ACC112 (cell line): ENCODE results near the gene DENND6B.

ENCODE experiments used
- H2AFZ ChIP-seq: fragments of 200-600 bp; sonication (generic); one replicate; pipeline ENCODE4 v1.6.0; 2017; ENCODE audit warnings: antibody characterized with exemption, low read length; ENCODE audit not compliant: unreplicated experiment
- H3K27ac ChIP-seq: fragments of 200-600 bp; sonication (generic); 2 replicates; pipeline ENCODE4 v1.5.1; 2014; ENCODE audit warnings: low read depth, mild to moderate bottlenecking, antibody characterized with exemption, low read length, moderate library complexity
- H3K27me3 ChIP-seq: fragments of 200-600 bp; sonication (generic); 2 replicates; pipeline ENCODE4 v1.6.1; 2014; ENCODE audit warnings: mild to moderate bottlenecking, antibody characterized with exemption, low read length, moderate library complexity, mixed read lengths; ENCODE audit not compliant: insufficient read depth
- H3K36me3 ChIP-seq: fragments of 200-600 bp; sonication (generic); 2 replicates; pipeline ENCODE4 v1.6.1; 2016; ENCODE audit warnings: mild to moderate bottlenecking, antibody characterized with exemption, low read length, moderate library complexity, mixed read lengths; ENCODE audit not compliant: insufficient read depth
- H3K4me1 ChIP-seq: fragments of 200-600 bp; sonication (generic); one replicate; pipeline ENCODE4 v1.6.1; 2016; ENCODE audit warnings: low read length, mixed read lengths; ENCODE audit not compliant: insufficient read depth, unreplicated experiment, control insufficient read depth
- H3K4me3 ChIP-seq: fragments of 200-600 bp; sonication (generic); 2 replicates; pipeline ENCODE4 v1.5.1; 2014; ENCODE audit warnings: mild to moderate bottlenecking, low read depth, low read length
- H3K79me2 ChIP-seq: fragments of 200-600 bp; sonication (generic); one replicate; pipeline ENCODE4 v1.6.0; 2016; ENCODE audit warnings: low read length; ENCODE audit not compliant: control insufficient read depth, unreplicated experiment, insufficient read depth

The DENND6B gene

DNA sequence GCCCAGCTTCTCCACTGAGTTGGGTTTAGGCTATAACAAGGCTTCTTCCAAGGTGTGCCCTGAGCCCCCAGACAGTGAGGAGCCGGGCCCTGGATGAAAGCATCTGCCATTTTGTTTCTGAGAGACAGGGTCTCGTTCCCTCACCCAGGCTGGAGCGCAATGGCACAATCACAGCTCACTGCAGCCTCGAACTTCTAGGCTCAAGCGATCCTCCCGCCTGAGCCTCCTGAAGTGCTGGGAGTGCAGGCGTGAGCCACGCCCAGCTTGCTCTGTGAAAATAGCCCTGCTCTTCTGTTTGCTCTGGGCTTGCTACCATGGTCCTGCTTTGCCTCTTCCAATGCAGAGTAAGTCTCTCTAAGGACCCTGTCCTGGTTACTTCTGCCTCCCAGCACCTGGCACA lies 6.7 kb downstream of the DENND6B start:
- H3K27ac ChIP-seq: no peak overlapping the region
- H3K4me3 ChIP-seq: no peak overlapping the region
- H3K36me3 ChIP-seq: no peaks in the 10 kb centered on the region
- no peaks in the 10 kb centered on the region for H3K79me2 ChIP-seq
- no peaks in the 10 kb centered on the region for H3K4me1 ChIP-seq
- no peak overlapping the region for H2AFZ ChIP-seq
- no peaks in the 10 kb centered on the region for H3K27me3 ChIP-seq

DNA sequence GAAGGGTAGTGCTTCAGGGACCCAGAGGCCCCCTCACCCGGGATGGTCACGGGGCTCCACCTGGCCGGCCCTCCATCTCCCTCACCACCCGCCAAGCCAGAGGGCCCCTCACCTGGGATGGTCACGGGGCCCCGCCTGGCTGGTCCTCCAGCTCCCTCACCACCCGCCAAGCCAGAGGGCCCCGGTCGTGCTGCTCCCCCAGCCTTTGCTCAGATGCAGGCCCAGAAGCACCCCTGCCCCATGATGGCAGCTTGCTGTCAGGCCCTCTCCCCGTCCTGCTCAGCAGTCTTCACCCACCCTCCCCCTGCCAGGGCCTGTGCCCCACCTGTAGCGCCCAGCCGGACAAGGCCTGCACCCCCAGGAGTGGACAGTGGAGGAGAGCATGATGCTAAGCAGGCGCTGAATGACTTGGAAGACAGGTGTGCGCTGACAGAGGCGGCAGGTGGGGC lies 7.3 kb downstream of the DENND6B start:
- no peaks in the 10 kb centered on the region for H3K27me3 ChIP-seq
- no peaks in the 10 kb centered on the region for H3K4me1 ChIP-seq
- H3K36me3 ChIP-seq: no peaks in the 10 kb centered on the region
- H3K27ac ChIP-seq: no peak overlapping the region
- H3K79me2 ChIP-seq: no peaks in the 10 kb centered on the region
- H2AFZ ChIP-seq: no peak overlapping the region
- H3K4me3 ChIP-seq: no peak overlapping the region

DNA sequence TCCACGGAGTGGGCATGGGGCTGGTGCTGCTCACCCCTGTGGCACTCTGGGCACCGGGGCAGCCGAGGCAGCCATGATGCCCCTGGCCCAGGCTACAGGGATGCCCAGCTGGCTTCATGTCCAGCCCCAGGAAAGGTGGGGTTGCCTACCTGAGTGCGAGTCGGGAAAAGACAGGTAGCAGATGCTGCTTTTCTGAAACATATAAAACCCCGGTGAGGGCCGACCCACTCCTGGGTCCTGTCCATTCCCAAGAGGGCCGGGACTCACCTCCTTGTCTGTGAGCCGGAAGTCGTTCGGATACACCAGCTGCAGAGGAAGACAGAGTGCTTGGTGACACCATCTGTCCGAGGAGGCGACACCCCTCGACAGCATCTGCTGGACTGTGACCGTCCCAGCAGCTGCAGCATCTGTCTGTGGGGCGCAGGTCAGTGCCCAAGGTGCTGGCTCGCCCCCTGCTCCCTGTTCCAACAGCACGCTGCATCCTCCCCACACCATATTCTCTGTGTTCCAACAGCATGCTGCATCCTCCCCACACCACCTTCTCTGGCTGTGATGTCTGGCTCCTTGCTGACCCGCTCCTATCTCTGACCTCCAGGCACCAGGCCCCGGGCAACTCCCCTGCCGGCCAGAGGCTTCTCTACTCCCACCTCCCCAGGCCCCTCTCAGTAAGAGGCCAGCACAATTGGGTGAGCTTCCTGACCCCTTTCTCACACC lies 8.0 kb downstream of the DENND6B start:
- Histone ChIP-seq H2AFZ (no peak overlapping the region), H3K79me2 (no peaks in the 10 kb centered on the region), H3K4me3 (no peak overlapping the region), H3K36me3 (no peaks in the 10 kb centered on the region), H3K4me1 (no peaks in the 10 kb centered on the region), H3K27ac (no peak overlapping the region), H3K27me3 (no peaks in the 10 kb centered on the region)

DNA sequence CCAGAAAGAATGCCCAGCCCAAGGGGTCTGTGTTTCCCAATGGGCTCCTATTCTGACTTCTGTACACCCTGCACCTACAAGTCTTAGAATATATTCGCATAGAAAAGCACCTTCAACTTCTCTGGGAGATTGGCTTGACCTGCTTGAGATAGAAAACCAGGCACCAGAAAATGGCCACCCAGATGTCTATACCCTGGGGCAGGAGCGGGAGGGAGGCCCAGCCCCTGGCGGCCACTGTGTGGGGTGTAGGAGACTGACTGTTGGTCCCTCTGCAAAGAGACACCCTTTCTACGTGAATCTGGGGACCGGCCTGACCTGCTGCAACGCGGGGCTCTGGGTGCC lies 8.5 kb downstream of the DENND6B start:
- no peak overlapping the region for H2AFZ ChIP-seq
- H3K79me2 ChIP-seq: no peaks in the 10 kb centered on the region
- H3K4me1 ChIP-seq: no peaks in the 10 kb centered on the region
- H3K27me3 ChIP-seq: no peaks in the 10 kb centered on the region
- H3K36me3 ChIP-seq: no peaks in the 10 kb centered on the region
- H3K4me3 ChIP-seq: no peak overlapping the region
- no peak overlapping the region for H3K27ac ChIP-seq

DNA sequence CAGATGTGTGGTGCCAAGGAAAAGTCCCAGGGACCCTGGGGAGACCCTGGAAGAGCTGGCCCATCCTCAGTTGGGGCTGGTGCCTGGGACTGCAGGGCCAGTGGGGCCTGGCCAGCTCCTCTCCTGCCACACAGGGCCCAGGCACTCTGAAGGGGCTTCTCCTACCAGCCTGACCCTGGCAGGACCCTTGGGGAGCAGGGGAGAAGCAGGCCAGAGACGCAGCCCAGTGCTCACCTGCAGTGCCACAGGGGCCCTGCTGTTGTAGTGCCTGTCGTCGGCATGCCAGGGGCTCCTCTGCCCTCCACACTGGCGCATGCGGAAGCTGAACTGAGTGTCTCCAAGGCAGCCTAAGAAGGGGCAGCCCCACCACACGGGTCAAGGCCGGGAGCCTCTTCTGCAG lies 9.1 kb downstream of the DENND6B start:
- Histone ChIP-seq H3K4me1 (no peaks in the 10 kb centered on the region), H3K79me2 (no peaks in the 10 kb centered on the region), H3K4me3 (no peak overlapping the region), H2AFZ (no peak overlapping the region), H3K27me3 (no peaks in the 10 kb centered on the region), H3K27ac (no peak overlapping the region), H3K36me3 (no peaks in the 10 kb centered on the region)

DNA sequence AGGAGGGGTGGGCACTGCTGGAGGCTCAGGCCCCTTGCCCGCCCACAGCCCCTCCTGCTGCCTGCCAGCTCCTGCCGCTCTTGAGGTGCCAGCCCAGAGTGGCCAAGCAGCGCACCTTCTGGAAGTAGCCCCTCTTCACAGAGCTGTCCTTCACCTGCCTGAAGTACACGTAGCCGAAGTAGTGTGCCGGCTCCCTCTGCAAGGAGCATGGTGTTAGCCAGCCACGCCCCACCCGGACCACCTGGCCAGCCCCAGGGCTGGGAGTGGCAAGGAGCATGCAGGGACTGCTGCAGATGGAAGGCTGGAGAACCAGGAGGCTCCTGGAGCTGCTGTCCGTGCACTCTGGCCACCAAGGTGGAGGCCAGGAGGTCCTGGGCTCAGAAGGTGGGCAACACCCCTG lies 9.6 kb downstream of the DENND6B start:
- Histone ChIP-seq H3K4me1 (no peaks in the 10 kb centered on the region), H3K79me2 (no peaks in the 10 kb centered on the region), H3K27ac (no peak overlapping the region), H2AFZ (no peak overlapping the region), H3K4me3 (no peak overlapping the region), H3K36me3 (no peaks in the 10 kb centered on the region), H3K27me3 (no peaks in the 10 kb centered on the region)

DNA sequence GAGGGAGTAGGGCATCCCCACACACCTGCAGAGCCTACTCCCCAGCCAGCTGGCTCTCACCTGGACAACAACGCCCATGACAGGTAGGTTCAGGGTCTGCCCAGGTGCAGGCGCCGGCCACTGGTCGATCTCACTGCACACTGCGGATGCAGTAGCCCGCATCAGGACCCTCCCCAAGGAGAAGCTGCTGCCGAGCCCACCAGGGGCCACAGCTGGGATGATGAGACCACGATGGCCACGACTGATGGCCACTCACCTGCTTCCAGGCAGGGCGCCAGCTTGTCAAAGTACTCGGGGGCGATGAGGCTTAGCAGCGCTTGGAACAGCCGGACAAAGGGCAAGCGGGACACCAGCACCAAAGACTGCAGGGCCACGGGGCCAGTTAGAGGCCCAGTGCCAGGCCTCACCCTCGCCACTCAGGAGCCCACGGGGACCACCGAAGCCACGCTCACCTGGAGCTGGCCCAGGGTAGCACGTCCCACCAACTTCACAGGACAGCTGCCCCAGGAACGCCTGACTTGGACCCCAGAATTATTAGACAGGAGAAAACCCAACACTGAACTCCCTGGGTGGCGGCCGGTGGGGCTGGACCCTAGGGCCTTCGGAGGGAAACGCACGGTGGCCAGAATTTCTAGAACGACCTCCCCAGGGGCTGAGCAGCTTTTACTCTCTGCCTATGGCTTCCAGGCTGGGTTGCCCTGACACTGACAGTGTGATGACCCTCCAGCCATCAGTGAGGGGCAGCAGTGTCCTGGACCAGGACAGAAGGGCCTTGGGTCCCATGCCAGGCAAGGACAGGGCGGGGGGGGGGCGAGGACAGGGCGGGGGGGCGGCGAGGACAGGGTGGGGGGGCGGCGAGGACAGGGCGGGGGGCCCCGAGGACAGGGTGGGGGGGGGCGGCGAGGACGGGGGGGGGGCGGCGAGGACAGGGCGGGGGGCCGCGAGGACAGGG lies 10.4 kb downstream of the DENND6B start:
- Histone ChIP-seq H3K27ac (no peak overlapping the region), H3K27me3 (no peaks in the 10 kb centered on the region), H3K79me2 (no peaks in the 10 kb centered on the region), H2AFZ (no peak overlapping the region), H3K4me1 (no peaks in the 10 kb centered on the region), H3K4me3 (no peak overlapping the region), H3K36me3 (no peaks in the 10 kb centered on the region)

DNA sequence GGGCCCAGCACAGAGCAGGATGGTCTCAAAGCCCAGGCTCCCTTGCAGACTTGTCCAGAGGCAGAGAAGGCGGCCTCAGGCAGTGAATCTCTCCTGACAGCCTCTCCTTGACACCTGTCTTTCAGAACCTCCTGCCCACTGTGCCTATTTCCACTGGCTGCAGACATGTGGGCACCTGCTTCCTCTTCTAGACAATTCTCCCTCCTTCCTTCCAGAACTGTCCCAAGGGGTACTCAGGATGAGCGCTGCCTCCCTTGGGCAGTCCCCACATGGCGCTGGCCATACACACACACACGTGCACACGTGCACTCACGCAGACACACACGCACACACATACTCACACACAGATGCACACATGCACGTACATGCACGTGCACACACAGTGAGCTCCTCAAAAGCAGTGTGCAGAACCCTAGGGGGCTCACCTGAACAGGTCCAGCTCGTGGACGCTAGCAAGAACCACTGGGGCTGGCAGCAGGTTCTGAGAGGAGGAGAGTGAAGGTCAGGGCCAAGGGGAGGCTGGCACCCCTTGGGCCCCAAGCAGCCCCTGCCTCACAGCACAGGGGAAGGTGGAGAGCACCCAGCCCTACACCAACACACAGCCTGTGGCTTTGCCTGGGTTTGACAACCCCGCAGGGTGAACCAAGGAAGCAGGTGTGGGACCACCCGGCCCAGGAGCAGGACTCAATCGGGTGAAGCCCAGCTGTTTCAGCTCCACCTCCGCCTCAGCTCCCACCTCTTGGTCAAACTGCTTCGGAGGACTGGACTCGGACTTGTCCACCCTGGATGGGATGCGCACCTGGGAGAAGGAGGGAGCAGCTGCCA lies 11.3 kb downstream of the DENND6B start:
- no peaks in the 10 kb centered on the region for H3K36me3 ChIP-seq
- no peaks in the 10 kb centered on the region for H3K79me2 ChIP-seq
- H3K27me3 ChIP-seq: no peaks in the 10 kb centered on the region
- no peak overlapping the region for H2AFZ ChIP-seq
- no peaks in the 10 kb centered on the region for H3K4me1 ChIP-seq
- H3K4me3 ChIP-seq: no peak overlapping the region
- no peak overlapping the region for H3K27ac ChIP-seq

DNA sequence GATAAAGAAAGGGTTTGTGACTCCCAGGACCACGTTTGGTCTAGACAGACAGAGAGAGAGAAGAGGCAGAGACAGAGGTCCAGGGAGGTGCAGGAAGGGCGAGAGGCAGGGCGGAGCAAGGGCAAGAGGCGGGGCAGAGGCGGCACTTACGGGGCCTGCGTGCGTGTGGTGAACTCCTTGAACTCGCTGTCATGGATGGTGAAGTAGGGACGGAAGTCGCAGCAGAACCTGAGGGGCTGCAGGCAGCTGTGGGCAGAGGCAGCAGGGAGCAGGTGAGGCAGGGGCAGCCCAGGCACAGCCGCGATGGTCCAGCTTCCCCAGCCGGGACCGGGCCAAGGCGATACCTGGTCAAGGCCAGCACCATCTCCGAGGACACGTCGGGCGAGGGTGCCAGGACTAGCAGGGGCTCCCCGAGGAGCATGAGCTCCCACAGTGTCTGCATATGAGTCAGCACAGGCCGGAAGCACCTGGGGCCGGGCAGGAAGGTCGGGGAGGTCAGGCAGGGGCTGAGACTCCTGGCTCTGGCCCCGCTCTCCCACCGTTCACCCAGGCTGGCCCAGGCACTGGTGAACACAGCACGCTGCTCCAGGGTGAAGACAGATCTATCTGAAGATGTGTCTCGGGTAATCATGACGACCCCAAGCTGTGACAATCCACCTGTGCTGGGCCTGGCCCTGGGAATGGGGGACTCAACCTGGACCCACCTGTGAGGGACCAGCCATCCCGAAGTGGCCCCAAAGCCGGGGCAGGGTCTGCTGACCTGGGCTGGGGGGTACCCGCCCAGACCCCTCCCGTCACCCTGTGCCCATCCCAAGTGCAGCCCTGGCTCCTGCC lies 12.1 kb downstream of the DENND6B start:
- no peaks in the 10 kb centered on the region for H3K36me3 ChIP-seq
- no peak overlapping the region for H3K27ac ChIP-seq

DNA sequence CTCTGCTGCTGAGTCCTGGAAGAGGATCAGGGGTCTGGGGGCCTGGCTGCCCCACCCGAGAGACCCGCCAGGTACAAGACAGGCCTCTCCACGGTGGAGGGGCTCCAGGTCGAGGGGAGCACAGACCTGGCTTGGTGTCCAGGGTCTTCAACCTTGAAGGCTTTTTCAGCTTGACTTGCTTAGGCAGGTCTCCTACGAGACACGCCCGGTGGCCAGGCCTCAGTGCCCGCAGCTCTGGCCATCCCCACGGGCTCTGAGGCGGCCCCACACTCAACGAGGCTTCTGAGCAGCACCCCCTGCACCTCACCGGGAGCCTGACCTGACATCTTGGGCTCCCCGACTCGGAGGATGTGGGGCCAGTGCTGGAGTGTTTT lies 12.7 kb downstream of the DENND6B start:
- H3K4me1 ChIP-seq: no peaks in the 10 kb centered on the region
- no peaks in the 10 kb centered on the region for H3K36me3 ChIP-seq
- H3K79me2 ChIP-seq: no peaks in the 10 kb centered on the region
- no peak overlapping the region for H3K4me3 ChIP-seq
- H2AFZ ChIP-seq: no peak overlapping the region
- H3K27me3 ChIP-seq: no peaks in the 10 kb centered on the region
- H3K27ac ChIP-seq: no peak overlapping the region

More for the DNA sequence above, 12.1 kb downstream of the DENND6B start:
- Histone ChIP-seq H3K79me2 (no peaks in the 10 kb centered on the region), H3K4me3 (no peak overlapping the region), H3K4me1 (no peaks in the 10 kb centered on the region), H2AFZ (no peak overlapping the region), H3K27me3 (no peaks in the 10 kb centered on the region)
